T-helper 1 cell treated with Interleukin-12 subunit alpha and Interleukin-12 subunit beta and Interleukin-4 antibody, amounts not matched to agents 30 ng/mL and 1 ng/mL, for 36 hours (primary cell): ENCODE measurements around the gene POLR2I. TPM values are rescaled to one million over a fixed set of nuclear protein-coding genes. Genes with fewer than 3 reads are reported as not detected.

ENCODE experiments used
- intact Hi-C: fragments of 100-400 bp; cut with micrococcal nuclease; formaldehyde crosslinking; loops from one replicate; pipeline ENCODE4 v1.15.1; 2024
- total RNA-seq: library from RNA; stranded (reverse); gene quantifications from 2 replicates; pipeline ENCODE4 v1.2.3, GENCODE V29; 2022

The POLR2I gene
- 47.8 and 53.4 TPM in 2 replicates for total RNA-seq

DNA sequence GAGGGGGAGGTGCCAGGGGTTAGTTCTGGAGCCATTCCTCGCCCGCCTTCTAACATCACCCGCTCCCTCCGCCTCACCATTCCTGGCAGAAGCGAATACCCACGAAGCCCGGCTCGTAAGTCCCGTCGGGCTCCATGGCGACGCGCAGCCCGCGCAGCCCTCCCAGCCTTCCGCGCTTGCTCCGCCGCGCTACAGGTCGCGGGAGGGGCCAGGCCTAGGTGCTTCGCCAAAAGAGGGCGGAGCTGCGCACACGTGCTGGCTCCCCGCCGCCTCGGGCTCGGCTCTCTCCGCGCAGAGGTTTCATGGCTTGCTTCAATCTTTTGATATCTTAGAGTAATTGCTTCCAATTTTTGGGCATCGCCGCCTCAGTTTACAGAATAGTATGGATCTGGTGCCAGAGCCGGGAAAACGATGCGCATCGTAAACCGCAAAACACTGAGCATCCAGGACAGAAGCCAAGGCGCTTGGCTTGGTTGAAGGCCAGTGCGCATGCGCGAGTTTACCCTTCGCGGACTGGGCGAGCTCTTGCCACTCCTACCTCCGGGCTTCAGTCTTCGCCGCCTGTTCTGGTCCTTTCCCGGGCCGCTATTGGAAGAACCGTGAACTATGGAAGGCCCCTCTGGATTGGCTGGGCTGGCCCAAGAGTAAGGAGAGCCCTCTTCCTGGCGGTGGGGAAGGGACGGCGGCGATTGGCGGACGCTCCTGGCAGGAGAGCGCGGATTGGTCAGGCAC lies at the start of gene POLR2I:
Gene POLR2I (minus strand): TSS at position 155 of the 732 bp plus-strand sequence. CDS start 19 bp downstream, at position 136.
- intact Hi-C loops, result loop anchor here (1.0 to 10.0 kb wide), 15 partner anchors 12 to 490 kb away; partner anchors contain the start of genes ALKBH6, ARHGAP33, LIN37 and PROSER3

DNA sequence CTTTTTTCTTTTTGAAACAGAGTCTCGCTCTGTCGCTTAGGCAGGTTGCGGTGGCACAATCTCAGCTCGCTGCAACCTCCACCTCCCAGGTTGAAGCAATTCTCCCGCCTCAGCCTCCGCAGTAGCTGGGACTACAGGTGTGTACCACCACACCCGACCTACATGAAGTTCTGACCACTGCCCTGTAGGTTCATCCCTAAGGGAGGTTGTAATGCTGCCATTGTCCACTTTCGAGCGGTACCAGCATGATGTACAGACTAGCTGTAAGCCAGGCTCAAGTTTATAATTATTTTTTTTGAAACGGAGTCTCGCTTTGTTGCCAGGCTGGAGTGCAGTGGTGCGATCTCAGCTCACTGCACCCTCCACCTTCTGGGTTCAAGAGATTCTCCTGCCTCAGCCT lies 49.1 kb upstream of the POLR2I start:
- intact Hi-C loops, result no loop called here

DNA sequence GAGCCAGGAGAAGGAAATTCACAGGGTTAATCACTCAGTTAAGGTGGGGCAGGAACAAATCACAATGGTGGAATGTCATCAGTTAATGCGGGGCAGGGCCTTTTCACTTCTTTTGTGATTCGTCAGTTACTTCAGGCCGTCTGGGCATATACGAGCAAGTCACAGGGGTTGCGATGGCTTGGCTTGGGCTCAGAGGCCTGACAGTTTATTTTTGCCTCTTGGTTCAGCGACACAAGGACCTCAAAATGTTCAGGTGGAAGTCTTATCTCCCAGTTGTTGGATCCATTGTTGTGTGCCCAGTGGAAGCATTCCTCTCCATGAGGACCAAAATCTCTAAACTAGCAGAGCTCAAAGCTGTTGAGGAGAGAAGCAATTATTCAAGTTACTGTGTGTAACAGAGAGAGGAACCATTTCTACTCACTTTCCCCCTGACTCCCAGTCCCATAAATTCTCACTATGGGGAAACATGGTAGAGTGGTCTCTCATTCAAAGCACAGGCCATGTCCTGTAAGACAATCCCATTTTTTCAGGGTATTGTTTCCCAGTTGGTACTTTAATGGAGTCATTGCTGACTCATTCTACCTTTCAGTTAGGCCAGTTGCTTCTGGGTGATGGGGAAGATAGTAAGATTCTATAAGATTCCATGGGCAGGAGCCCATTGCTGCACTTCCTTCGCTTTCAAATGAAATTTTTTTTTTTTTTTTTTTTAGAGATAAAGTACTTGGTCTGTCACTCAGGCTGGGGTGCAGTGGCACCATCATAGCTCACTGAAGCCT lies 46.3 kb upstream of the POLR2I start:
- intact Hi-C loops, result no loop called here

DNA sequence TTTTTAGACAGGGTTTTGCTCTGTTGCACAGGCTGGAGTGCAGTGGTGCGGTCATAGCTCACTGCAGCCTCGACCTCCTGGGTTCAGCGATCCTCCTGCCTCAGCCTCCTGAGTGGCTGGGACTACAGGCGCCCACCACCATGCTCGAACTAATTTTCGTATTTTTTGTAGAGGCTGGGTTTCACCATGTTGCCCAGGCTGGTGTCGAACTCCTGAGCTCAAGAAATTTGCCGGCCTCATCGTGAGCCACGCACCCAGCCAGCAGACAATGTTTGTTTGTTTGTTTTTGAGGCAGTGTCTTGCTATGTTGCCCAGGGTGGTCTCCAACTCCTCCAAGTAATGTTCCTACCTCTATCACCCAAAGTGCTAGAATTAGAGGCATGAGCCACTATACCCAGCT lies 38.5 kb upstream of the POLR2I start:
- intact Hi-C loops, result no loop called here

DNA sequence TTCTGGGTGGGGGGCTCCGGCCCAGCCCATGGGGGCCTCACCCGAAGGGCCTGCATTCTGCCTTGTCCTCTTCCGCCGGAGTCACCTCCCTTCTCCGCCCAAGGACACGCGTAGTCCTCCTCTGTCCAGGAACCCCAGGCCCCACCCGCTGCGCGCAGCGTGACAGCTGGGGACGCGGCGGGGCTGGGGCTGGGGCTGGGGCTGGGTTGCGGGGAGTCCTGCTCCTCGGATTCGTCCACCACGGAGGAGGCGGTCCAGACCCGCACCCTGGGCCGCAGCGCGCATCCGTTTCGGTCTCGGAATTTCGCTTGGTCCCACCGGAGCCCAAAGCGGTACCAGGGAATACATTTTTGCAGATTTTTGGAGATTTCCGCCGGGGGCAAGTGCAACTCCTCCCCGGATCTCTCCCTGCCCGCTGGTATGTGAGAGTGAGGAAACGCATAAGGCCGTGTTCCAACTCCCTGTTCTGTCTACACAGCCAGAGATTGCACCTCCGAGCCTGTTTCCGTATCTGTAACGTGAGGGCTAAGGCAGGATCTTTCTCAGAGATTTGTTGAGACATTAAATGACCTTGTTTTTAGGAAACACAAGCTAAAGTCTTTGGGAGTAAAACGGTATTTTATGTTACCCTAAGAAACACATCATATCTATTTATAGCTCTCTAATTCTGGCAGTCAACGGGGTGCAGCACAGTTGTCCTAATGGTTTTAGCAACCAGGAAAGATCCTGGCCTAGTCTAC lies 37.8 kb upstream of the POLR2I start, which contains the start of gene COX7A1:
Gene COX7A1 (minus strand): TSS at position 96 of the 740 bp plus-strand sequence. CDS start 40 bp downstream, at position 56.
- intact Hi-C loops, result no loop called here

DNA sequence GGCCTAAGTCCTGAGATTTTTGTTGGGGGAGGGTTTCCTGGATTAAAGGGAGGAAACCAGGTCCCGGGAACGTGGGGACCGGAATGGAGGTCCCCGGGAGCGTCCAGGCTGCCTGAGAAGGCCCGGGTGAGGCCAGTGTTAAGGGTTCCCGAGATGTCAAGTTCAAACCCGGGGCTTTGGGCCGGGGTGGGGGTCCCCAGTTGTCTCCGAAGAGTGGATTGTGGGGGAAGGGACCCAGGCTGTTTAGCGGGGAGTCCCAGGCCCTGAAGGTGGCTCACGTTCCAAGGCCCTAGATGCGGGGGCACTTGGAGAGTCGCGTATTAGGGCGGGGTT lies 37.3 kb upstream of the POLR2I start:
- intact Hi-C loops, result no loop called here

DNA sequence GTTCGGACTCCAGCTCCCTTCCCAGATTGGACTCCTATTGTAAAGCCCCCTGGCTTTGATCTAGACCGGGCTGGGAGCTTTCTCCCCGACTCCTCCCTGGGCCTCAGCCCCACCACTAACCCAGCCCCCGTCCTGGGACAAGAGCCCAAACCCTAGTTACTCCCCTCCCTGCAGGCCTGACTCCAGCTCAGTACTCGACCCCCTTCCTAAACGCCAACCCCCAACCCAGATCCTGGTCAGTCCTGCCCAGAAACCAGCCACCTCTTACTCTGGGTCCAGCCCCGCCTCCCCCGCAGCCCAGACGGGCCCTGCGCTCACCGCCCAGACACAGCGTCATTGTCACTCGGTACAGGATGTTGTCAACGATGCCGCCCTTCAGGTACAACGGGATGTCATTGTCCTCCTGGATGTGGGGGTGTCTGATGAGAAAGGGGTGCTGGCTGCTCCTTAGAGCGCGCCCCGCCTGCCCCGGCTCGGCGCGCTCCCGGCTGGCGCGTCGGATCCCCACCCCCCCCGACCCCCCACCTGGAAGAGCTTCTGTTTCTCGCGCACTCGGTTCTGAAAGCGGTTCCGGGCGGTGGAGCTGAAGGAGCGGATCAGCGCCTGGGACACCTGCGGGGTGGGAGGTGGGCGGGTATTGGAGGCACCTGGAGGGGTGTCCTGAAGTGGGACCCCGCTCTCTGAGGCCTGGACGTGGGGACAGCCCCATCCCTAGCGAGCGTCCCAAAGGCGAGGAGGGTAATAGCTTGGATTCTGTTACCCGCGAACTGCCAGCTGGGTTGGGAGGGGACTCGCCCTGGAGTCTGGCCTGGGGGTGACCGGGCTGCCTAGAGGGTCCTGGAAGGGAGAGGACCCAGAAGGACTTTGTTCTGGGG lies 36.7 kb upstream of the POLR2I start:
- intact Hi-C loops, result no loop called here

DNA sequence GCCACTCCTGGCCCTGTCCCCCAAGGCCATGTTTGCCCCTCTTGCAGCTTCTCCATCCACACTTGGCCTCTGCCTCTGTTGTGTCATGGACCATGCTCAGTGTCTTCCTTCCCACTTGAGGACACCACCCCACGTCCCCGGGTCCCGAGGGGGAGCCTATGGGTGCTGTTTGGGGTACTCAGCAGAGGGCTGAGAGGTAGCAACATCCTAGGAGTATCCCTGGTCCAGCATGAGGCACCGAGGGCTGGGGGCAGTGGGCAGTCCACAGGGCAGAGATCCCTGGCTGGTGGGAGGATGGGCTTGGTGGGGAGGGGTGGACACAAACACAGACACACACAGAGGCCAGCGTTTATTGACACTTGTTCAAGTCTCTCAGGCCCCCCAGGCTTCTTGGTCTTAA lies 35.9 kb upstream of the POLR2I start:
- intact Hi-C loops, result no loop called here

DNA sequence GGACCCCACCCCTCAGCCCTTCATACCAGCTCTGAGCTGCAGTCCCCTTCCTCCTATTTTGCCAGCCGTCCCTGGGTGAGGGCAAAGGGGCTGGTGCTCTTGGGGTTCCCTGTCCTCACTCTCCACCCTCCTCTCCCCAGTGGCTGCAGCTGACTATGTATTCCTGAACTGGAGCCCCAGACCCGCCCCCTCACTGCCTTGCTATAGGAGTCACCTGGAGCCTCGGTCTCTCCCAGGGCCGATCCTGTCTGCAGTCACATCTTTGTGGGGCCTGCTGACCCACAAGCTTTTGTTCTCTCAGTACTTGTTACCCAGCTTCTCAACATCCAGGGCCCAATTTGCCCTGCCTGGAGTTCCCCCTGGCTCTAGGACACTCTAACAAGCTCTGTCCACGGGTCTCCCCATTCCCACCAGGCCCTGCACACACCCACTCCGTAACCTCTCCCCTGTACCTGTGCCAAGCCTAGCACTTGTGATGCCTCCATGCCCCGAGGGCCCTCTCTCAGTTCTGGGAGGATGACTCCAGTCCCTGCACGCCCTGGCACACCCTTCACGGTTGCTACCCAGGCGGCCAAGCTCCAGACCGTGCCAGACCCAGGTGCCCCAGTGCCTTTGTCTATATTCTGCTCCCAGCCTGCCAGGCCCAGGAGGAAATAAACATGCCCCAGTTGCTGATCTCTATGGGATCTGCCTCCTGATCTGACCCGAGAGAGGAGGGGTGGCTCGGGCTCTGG lies 35.2 kb upstream of the POLR2I start:
- intact Hi-C loops, result no loop called here

DNA sequence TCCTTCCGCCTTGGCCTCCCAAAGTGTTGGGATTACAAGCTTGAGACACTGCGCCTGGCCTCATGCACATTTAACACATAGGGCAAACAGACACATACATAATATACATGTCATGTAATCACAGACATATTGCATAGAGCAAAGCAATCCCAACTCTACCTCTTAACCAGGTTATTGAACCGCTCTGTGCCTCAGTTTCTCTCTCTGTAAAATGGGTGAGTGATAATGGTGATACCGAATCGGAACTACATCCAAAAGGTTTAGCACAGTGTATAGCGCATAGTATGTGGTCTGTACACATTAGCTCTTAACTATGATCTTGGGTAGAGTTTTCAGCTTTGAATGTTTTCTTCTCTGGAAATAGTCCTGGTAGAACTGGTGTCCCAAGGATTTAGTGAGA lies 29.9 kb upstream of the POLR2I start:
- intact Hi-C loops, result loop anchor here (5.0 kb wide), 2 partner anchors 233 to 1323 kb away; partner anchors contain the start of genes ZFP14, ZNF569 and ZNF570

DNA sequence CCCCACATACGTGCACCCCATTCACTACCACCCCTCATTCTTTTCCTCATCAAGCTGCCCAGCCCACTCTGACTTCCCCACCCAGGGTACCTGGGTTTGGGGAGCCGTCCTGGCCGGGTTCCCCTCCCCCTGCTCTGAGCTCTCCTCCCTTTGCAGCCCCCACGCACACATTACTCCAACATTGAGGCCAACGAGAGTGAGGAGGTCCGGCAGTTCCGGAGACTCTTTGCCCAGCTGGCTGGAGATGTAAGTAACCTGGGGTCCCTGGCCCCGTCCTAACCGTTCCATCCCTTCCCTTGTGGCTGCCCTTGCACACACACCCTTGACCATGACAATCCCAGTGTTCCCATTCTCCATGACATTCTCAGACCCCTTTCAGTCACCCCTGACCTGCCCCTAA lies 27.8 kb upstream of the POLR2I start:
- intact Hi-C loops, result loop anchor here (5.0 kb wide), 2 partner anchors 235 to 1325 kb away; partner anchors contain the start of genes ZFP14, ZNF569 and ZNF570

DNA sequence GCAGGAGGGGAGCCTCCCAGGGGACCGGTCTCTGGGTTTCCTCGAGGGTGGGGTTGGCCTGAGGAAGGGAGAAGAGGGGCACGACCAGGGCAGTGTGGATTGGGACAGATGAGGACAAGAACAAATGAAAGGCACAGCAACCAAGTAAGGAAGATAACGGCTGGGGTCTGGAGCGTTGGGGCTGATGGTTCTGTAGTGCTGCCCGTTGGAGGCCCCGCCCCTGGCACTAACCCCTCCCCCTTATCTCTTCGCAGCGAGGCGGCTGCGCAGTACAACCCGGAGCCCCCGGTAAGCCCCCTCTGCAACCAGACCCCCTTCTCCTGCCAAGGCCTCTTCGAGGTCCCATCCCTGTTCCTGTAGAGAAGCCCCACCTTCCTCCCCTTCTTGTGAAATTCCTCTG lies 27.4 kb upstream of the POLR2I start:
- intact Hi-C loops, result loop anchor here (5.0 kb wide), 2 partner anchors 235 to 1325 kb away; partner anchors contain the start of genes ZFP14, ZNF569 and ZNF570

DNA sequence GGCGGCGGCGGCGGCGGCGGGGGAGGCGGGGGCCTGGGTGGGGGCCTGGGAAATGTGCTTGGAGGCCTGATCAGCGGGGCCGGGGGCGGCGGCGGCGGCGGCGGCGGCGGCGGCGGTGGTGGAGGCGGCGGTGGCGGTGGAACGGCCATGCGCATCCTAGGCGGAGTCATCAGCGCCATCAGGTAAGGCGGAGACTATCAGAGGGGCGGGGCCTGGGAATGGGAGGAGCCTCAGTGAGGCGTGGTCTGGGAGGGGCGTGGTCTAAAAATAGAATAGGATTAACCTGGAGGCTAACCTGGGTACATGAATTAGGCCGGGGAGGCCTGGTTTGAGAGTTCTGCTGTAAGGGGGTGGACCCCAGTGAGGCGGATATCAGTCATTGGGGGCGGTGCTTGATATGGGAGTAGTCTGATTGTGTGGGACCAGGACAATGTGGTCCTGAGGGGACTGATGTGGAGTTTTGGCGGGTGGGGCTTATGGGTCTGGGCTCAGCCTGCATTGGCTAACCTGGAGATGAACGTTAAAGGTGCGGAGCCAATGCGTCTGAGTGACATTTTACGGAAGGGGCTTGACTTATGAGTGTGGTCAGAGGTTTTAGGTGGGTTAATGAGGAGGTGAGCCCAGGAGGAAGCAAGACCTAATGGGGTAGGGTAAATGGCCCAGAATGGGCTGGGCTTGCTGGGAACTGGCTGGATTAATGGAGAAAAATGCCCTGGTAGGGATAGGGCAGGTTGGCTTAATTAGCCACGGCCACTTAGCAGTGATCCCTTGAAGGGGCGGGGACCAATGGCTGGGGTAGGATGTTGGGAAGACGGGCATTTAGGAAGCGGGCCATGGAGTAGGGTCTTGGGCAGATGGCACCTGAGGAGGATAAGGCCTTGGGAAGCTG lies 26.6 kb upstream of the POLR2I start:
- intact Hi-C loops, result loop anchor here (1.0 to 5.0 kb wide), 8 partner anchors 9 to 1326 kb away; partner anchors contain the start of genes TBCB, THAP8, WDR62 and ZFP14

DNA sequence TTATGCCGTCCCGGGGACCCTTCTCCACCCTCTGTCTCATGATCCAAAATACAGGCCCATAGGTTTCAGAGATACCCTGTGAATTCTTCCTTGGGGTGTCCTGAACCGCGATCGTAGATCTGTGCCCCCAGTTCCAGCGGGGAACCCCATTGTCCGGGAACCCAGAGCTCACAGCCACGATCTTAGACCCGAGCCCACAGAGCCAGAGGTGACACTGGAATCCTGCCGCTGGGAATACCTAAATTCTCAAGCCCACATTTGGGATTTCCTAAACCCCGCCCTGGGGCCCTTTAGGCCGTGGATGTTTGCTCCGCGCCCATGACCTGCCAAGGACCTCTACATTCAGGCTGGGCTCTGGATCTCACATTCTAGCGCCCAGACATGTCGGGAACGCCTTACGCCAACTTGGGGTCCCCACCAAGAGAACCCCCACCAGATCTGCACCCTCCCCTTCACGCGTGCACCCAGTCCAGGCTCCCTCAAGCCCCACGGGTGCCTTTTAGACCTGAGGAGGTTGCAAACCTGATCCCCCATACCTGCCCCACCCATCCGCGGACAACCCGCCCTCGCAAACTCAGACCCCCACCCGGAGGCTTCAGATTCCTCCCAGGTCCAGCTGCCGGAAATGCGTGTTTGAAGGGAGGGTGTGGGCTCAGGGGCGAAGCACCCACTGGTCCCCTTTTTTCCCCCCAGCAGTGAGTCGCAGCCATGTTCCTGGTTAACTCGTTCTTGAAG lies 25.8 kb upstream of the POLR2I start:
- intact Hi-C loops, result loop anchor here (1.0 to 5.0 kb wide), 8 partner anchors 8 to 1327 kb away; partner anchors contain the start of genes TBCB, THAP8, WDR62 and ZFP14

DNA sequence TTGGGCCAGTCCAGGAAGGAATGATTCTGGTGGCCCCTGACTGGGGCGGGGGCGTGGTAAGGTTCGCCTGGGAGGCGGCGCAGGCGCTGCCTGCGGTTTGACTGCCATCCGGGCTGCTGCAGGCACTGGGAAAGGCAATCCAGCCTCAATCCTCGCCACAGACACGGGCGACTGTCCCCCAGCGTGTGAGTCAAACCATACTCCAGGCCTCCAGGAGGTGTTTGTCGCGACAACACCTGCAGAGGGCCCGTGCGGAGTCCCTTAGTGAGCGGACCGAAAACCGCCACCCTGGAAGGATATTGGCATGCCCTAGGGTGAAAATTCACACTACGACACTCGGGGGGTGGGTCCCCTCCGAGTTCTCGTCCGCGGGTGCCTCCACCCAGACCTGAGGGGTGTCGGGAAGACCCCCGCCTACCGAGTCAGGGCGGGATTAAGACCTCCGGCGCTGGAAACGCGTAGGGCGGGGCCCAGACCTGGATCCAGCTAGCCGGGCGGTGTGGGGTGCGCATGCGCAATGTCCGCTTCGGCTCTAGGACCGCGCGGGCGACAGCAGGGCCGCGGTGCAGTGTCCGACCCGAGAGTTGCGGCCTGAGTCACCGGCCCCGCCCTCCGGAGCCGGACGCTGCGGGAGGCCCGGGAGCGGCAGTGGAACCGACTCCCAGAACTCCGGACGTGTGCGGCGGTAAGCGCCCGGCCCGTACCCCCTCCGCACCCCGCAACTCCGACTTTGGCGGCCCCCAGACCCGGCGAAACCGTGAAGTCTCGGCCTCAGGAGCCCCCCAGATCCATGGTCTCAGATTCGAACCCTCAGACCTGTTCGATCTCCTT lies 25.0 kb upstream of the POLR2I start, which contains the start of gene CAPNS1:
Gene CAPNS1 (plus strand): TSS at position 594 of the 831 bp plus-strand sequence. CDS start 946 bp downstream, outside the sequence.
- intact Hi-C loops, result loop anchor here (1.0 to 5.0 kb wide), 4 partner anchors 144 to 1328 kb away; partner anchors contain the start of genes SDHAF1, ZFP14, ZNF569 and ZNF570

DNA sequence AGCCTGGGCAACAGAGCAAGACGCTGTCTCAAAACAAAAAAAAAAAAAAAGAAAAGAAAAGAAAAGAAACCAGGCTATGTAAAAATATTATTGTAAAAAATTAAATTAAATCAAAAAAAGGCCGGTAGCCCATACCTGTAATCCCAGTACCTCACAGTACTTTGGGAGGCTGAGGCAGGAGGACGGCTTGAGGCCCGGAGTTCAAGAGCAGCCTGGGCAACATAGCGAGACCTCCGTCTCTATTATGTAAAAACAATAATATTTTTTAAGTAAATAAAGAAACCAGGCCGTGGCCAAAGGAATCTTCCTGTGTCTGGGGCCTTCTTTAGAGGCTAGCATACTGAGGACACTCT lies 24.4 kb upstream of the POLR2I start:
- intact Hi-C loops, result loop anchor here (1.0 kb wide), 2 partner anchors 144 to 208 kb away; partner anchors contain the start of gene SDHAF1
